C4-2B (cell line): Measurements from ENCODE around the gene ADAM19.

Experiments used
- CTCF ChIP-seq: fragments of 450-650 bp; conservative IDR thresholded peaks from 2 replicates; pipeline ENCODE4 v1.5.1; 2017; ENCODE audit warnings: mild to moderate bottlenecking
- ZFX ChIP-seq: fragments of 450-650 bp; IDR thresholded peaks from 2 replicates; pipeline ENCODE4 v1.6.1; 2017

GRCh38 chr5:157547941-157548512 is 27.5 kb downstream of the ADAM19 start:
- TF ChIP-seq CTCF (no peak), ZFX (no peak)
